NT2/D1 (cell line): Measurements from ENCODE around the gene PHF23.
"Not testable (repeated sequence)": the region's sequence is repeated elsewhere in the genome, so short reads cannot be mapped to it uniquely, and the experiment has no call there.

ENCODE experiments used
- YY1 ChIP-seq: IDR thresholded peaks from 2 replicates; pipeline ENCODE4 v1.6.1; 2011; ENCODE audit not compliant: insufficient read length, insufficient read depth
- ZNF274 ChIP-seq: IDR thresholded peaks from 2 replicates; pipeline ENCODE4 v1.6.1; 2011; ENCODE audit warnings: mild to moderate bottlenecking, low read depth, low read length

DNA sequence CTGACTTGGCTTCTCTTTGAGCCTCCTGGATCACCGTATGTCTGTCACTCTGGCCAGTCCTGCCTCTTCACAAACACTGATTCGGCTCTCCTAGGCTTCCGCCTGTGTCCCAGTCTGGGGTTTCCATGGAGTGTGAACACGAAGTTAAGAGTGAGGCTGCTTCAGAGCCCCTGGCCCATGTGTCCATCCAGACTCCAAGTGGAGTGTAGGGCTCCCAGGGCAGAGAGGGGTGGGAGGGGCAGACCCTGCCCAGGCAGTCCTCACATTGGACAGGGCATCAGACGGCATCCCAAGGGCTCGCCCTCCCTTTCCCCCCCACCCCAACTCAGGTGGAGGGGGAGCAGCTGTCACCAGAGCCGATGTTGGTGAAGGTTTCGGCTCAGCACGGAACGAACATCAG, 4.6 kb upstream of the PHF23 start:
- not testable (repeated sequence) for TF ChIP-seq YY1, ZNF274
